Prostate gland (tissue), 2 donors: ENCODE results near the gene DPM3.

Source experiments
- CTCF ChIP-seq, 4 experiments: fragments of 200-600 bp in 2 of 4; fragments of 450-650 bp in 2 of 4; sonication (generic) in 2 of 4; IDR thresholded peaks; 1 replicate in 3 of 4; 2 replicates in 1 of 4; pipeline ENCODE4 v1.5.1; 2016 to 2019; ENCODE audit warnings: antibody characterized with exemption in 4 of 4, mild to moderate bottlenecking in 2 of 4, moderate library complexity in 2 of 4
- POLR2A ChIP-seq: fragments of 450-650 bp; IDR thresholded peaks from one replicate; pipeline ENCODE4 v1.6.1; 2016; ENCODE audit warnings: antibody characterized with exemption, mild to moderate bottlenecking
- POLR2AphosphoS5 ChIP-seq: sonication (generic); formaldehyde crosslinking; IDR thresholded peaks from one replicate; pipeline ENCODE4 v1.6.1; 2017; ENCODE audit warnings: antibody characterized with exemption

DNA sequence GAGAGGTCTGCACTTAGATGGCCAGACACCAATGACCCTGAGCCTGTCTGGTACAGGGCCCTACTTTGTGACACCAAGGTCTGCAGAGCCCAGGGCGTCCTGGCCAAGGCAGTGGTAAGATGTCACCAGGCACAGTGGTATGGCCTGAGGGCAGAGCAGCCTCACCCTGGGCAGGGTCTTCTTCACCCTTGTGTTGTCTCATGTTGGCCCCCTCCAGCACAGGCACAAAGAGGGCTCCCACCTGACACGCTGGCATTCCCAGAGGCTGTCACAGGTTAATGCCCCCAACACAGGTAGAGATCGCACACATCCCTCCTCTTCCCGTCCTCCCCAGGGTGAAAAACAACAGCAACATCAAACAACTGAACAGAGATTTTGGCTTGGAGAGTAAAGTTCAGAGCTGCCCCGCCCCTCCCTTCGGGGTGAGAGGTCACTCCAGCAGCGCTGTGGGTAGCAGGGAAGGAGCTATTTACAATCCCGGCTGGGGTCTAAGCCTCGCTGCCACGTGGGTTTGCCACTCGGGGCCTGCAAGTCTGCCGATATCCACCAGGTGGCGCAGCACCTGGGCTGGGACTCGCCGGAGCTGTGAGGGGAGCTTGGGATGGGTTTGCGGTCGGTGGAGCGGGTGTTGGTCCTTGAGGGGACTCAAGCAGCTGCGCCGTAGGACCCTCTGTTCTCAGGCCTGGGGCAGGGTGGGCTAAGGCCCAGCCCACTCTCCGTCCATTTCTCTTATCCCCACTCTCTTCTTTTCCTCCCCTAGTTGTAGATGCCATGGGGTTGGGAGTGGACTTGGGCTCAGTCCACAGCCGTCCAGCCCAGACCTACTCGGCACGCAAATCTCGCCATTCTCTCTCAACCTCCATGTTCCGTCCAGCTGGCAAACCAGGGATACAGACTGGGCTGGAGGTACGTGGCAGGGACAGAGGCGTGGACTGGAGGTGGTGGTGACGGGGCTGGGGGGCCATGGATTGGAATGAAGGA is 49.0 kb downstream of the DPM3 start:
- TF ChIP-seq CTCF (IDR thresholded peaks at IDR 0.05) (peak; percentile 97 to 99 (median 98)), POLR2A (no peak), POLR2AphosphoS5 (peak; percentile 60)
